Measurements from ENCODE around the gene PDE9A. TPM values are rescaled to one million over a fixed set of nuclear protein-coding genes. Genes with fewer than 3 reads are reported as not detected.

The PDE9A gene
- total RNA-seq, 1 experiment from 2014 or later: 44.8 TPM

GRCh38 chr21:42691901-42692559 lies 38.6 kb downstream of the PDE9A start:
- H3K4me3 Mint-ChIP-seq: no peak overlapping the region
- ATAC-seq (no peak), DNase-seq (ENCODE audit: low spot score) (no peak)
- CTCF ChIA-PET: no interaction called here
- H3K27me3 Mint-ChIP-seq (ENCODE audit: low read depth): no peaks in the 10 kb centered on the region
- H3K9me3 Mint-ChIP-seq: no peaks in the 10 kb centered on the region
- POLR2A ChIA-PET: no interaction called here
- TF ChIP-seq ZNF121 (CRISPR knock-in tag; IDR thresholded peaks at IDR 0.05): no peak
- TF ChIP-seq USF1 (CRISPR knock-in tag; IDR thresholded peaks at IDR 0.05): no peak
- TF ChIP-seq SMAD4 (CRISPR knock-in tag; IDR thresholded peaks at IDR 0.05): no peak
- TF ChIP-seq RORB (CRISPR knock-in tag; IDR thresholded peaks at IDR 0.05): no peak
- TF ChIP-seq ZBTB21 (CRISPR knock-in tag; IDR thresholded peaks at IDR 0.05; ENCODE audit: borderline replicate concordance): no peak
- no peak for TF ChIP-seq ZNF263 (CRISPR knock-in tag; IDR thresholded peaks at IDR 0.05; ENCODE audit: low read depth)
- TF ChIP-seq NFYB (CRISPR knock-in tag; conservative IDR thresholded peaks at IDR 0.05; ENCODE audit: low read depth): no peak
- TF ChIP-seq MAX (CRISPR knock-in tag; IDR thresholded peaks at IDR 0.05): no peak
- TF ChIP-seq FOXK1 (CRISPR knock-in tag; IDR thresholded peaks at IDR 0.05): no peak
- TF ChIP-seq E2F4 (CRISPR knock-in tag; IDR thresholded peaks at IDR 0.05; ENCODE audit: borderline replicate concordance, low read depth): no peak
- TF ChIP-seq GTF2I (CRISPR knock-in tag; conservative IDR thresholded peaks at IDR 0.05): no peak
- TF ChIP-seq ESRRA (CRISPR knock-in tag; IDR thresholded peaks at IDR 0.05; ENCODE audit: borderline replicate concordance): no peak
- no peak for TF ChIP-seq IRF1 (CRISPR knock-in tag; IDR thresholded peaks at IDR 0.05)
- TF ChIP-seq ERG (CRISPR knock-in tag; IDR thresholded peaks at IDR 0.05): no peak
- TF ChIP-seq ZNF232 (CRISPR knock-in tag; IDR thresholded peaks at IDR 0.05): no peak
- no peak for TF ChIP-seq IRF2 (CRISPR knock-in tag; IDR thresholded peaks at IDR 0.05; ENCODE audit: borderline replicate concordance, low read depth)
- no peak for TF ChIP-seq NFE2L1 (CRISPR knock-in tag; IDR thresholded peaks at IDR 0.05)
- TF ChIP-seq TP53 (CRISPR knock-in tag; IDR thresholded peaks at IDR 0.05): no peak
- peaks cover 32% of the 10 kb centered on the region for H3K36me3 Mint-ChIP-seq
- no peaks in the 10 kb centered on the region for H3K4me1 Mint-ChIP-seq
- no peak overlapping the region for H3K27ac Mint-ChIP-seq

GRCh38 chr21:42692688-42693087 lies 39.3 kb downstream of the PDE9A start:
- ChIA-PET CTCF (interaction anchor here (1.2 kb wide), 1 partner anchor 99 kb away, joined by 3 read pairs; no protein-coding TSS in a partner anchor), POLR2A (no interaction called here)
- Mint-ChIP-seq H3K4me1 (no peaks in the 10 kb centered on the region), H3K36me3 (peaks cover 31% of the 10 kb centered on the region), H3K9me3 (no peaks in the 10 kb centered on the region), H3K27me3 (ENCODE audit: low read depth) (no peaks in the 10 kb centered on the region), H3K27ac (no peak overlapping the region), H3K4me3 (no peak overlapping the region)
- ATAC-seq (no peak; the same call in 1 of the 2 replicates), DNase-seq (ENCODE audit: low spot score) (no peak)
- TF ChIP-seq AFF4 (CRISPR knock-in tag; IDR thresholded peaks at IDR 0.05; ENCODE audit: borderline replicate concordance) (no peak), MAX (CRISPR knock-in tag; IDR thresholded peaks at IDR 0.05) (0 out of 2 replicates have a peak, but pooled peaks have one; percentile 20)

Data from WTC11 (cell line).